GM18868 (cell line): Measurements from ENCODE around the gene CDK6.
A peak's percentile ranks its signal among the peaks of the same experiment; 100 is the strongest.

ENCODE experiments used
- ATAC-seq: cut with Tn5 transposase; IDR thresholded peaks from one replicate; pipeline ENCODE4 v1.9.1; 2021; ENCODE audit warnings: mild to moderate bottlenecking, moderate library complexity; ENCODE audit not compliant: unreplicated experiment

Gene CDK6

DNA sequence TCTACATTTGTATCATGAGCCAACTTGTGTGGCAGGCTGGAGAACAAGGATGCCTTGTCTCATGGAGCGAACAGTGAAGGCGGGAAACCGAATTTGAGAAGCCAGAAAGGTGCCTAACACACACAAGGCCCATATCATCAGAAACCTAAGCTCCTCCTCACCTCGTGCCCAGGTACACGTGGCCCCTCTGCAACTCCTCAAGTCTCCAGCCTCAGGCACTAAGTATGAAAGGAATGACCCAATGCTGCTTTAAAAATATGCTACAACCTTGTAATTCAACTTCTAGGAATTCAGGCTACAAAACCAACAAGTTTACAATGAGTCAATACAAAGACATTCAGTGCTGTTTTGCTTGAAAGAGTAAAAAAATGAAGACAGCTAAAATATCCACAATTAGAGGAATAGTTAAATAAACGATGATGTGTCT is 95.7 kb downstream of the CDK6 start:
- no peak for ATAC-seq

DNA sequence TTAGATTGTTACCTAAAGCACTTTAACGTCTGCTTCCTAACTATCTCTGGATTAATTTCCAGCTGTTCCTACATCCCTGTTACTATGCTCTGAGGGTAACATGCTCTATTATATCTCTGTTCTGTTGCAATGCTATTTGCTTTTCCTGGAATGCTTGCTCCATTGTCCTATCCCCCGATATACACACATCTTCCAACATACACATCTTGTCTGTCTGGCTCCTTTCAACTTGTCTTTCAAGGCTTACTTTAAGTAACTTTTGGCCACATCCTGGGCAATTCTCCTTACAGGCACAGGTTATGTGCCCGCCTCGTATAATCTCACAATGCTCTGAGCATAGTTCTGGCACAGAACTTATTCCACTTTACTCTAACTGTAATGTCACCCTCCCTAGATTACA is 96.2 kb downstream of the CDK6 start:
- no peak for ATAC-seq

DNA sequence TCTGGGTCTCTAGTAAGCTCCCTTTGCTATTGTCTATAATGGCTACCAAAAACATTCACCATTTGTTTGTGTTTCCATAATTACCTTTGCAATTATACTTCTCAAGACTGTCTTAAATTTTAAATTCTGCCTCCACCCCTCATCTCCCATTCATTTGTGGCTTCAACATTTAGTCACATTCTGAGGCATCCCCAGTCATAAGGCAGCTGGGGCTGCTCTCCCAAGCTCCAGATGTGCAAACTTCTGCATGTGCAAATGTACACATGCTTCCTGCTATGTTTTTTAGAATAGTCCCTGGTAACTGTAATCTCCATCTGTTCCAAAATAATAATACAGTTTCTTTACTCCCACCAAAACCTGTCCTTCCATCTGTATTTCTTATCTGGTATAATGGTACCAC is 97.3 kb downstream of the CDK6 start:
- ATAC-seq, result no peak

DNA sequence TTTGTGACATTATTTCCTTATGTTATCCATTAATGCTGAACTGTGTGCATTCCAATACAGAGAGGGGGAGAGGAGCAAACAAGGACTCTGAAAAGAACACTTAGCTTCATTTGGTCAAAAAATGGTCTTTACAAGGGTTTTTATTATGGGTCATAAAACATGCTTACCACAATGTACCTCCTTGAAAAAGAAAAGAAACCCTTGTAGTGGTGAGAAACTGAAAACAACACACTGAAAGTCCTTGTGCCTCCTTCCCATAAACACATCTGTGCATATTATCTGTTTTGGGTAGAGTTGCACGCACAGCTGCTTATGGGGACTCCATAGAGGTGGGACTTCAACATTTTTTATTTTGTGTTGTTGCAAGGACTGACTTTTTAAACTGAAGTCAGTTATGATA is 98.7 kb downstream of the CDK6 start:
- peak; percentile 95 for ATAC-seq

DNA sequence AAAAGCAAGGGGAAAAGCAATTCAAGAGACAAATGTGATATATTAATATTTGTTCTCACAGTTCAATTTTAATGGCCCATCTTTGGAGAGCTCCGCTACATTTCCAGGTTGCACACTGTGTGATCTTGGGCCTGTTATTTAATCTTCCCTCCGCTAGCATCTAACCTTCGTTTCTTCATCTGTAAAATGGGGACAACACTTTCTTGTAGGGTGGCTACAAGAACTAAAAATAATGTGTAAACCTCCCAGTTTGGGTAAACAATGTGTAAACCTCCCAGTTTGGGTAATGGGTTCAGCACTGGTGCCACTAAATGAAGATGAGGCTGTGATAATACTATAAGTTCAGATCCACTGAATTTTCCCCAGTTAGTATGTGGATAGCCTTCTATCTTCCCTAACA is 99.5 kb downstream of the CDK6 start:
- no peak for ATAC-seq

DNA sequence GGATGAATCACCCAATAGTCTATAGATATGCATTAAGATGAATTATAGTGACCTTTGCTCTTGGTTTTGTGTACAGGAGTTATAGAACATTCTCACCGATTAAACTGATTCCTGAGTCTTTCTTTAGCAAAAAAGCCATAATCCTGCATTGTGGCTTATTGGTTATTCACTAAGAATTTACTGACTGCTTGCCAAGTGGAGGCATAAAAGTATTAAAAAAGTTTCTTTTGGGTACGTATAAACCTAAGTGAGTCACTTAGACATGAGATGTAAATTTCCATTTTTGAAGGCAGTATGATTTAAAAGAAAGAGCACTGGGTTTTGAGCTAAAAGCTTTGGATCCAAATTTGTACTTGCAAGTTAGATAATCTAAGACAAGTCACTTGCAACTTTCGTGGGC is 100.7 kb downstream of the CDK6 start:
- ATAC-seq, result no peak

DNA sequence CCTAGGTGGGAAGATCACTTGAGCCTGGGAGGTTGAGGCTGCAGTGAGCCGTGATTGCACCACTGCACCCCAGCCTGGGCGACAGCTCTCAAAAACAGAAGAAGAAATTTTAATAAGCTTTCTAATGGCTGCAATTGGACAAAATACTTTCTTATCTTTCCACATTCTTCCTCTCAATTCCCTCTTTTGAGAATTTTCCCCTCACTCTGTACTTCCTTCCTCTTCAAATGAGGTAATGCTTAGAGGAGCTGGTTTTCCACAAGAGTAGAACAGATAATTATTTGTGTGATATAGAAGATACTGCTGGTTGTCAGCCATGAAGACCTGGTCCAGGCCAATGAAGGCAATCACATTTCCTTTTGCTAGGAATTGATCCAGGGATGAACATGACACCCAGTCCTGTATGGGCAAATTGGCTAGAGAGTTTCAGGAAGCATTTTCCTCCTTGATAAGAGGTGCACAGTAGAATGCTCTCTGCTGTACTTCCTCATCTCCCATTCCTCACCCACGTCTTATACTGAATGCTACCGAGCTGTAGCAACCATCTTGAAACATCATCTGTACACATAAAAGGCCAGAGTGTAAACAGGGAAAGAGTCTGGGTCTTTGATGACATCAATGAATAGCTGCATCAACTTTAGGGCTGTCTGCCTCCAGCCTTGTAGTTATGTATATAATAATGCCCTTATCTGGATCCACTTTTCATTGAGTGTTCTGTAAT is 103.9 kb downstream of the CDK6 start:
- ATAC-seq, result peak; percentile 12

DNA sequence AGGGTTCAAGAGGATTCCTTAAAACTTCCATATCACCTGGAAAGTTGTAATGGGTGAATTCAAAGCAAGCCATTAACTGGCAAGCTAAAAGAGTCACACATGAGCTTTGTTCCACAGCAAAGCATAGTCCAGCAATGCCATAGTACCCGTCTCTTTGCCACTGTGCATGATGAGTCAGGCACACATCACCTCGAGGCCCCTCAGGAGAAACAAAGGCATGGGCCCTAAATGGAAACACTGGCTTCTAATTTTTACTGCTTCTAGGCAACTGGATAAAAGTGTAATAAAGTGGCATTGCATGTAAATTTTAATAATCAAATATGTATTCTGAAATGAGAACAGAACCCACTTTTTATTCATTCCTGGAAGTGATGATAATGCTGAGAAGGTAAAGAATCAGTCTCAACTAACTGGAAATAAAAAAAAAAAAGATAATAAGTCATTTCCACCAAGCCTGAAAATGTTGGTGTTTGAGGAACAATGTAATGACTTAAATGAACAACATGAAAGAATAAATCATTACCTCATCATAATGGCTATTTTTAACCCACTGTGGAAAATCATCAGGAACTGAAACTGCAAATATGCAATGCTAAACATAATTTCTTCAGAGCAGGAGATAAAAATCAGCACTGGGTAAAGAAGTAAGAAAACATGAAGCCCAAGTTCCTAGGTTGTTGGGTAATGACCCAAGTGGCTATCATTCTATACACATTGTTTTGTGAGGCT is 104.9 kb downstream of the CDK6 start:
- ATAC-seq, result peak; percentile 66

DNA sequence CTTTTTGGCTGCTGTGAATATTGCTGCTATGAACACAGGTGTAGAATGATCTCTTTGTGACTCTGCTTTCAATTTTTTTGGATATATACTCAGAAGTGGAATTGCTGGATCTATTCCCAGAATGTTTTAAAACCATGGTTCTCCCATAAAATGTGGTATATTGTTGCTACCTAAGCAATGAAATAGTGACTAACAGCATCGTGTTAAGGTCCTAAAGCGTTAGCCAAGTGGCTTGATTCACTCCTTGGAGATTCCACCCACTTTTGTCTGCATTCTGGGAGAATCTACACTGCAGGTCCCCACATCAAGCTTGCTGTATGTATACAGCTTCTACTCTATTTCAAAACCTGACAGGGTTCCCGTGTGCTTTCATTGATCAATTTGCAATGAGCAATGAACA is 105.6 kb downstream of the CDK6 start:
- ATAC-seq, result no peak

DNA sequence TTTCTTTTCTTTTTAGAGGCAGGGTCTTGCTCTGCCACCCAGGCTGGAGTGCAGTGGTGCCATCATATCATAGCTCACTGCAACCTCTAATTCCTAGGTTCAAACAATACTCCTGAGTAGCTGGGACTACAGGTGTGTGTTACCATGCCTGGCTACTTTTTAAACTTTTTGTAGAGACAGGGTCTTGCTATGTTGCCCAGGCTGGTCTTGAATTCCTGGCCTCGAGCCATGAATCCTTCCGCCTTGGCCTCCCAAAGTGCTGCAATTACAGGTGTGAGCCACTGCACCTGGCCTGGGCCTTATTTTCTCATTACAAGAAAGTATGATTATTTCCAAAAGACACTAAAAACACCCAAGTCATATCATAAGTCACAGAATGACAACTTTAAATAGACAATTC is 106.6 kb downstream of the CDK6 start:
- ATAC-seq, result no peak

DNA sequence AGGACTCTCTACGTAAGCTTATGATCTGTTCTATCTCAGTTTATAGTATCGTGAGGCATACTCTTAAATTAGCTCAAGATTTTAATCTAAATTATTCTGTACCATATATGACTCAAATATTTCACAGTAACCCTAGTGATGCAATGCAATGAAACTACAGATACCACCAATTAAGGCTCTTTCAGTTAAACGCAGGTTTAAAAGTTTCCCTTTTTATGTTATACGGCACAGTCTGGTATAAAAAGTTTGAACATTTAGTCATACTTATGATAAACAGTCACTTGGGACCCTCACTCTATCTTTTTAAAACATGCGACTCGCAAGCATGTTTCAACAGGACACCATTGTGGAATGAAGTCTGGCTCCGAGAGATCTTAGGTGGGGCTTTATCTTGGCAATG is 107.2 kb downstream of the CDK6 start:
- no peak for ATAC-seq

DNA sequence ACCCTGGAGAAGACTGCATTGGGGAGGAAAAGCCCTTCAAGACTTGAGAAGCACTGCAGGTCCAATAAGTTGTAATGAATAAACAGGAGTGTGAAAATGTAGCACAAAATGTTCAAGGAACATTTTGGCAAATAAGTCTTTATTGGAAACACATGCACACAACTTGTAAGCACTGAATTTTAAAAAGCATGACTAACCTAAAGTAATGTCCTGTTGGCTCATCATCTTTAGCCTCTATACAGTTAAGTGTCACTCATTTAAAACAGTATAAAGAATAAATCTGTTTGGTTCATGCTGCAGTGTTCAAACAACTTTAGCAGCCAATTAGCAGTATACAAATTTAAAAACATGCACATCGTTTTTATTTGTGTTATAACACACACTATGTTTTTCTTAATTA is 108.6 kb downstream of the CDK6 start:
- no peak for ATAC-seq

DNA sequence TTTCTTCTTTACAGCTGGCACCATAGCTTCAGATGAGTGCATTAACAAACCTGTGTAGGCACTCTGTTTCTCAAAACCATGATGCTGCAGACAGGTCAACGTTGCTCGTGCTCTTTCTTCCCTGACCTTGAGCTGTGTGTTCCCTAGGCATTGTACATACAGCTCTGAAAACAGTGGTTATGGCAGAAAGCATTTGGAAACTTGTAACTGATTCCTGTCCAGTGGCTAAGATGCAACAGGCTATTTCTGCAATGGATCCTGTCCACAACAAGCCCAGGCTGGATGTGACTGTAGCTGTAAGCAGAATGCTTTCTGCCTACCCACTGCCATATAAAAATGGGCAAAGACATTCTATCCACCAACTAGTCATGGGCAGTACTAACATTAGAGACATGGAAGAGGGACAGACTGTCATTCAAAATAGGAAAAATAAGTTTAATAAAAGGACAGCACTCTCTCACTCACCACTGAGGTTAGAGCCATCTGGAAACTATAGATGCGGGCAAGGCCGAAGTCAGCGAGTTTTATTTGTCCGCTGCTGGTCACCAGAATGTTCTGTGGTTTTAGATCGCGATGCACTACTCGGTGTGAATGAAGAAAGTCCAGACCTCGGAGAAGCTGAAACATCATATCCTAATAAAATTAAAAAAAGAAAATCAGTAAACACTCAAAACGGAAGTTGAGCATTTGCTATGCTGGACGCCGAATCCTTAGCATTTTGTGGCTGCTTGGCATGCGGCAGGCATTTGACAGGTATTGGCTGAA is 111.0 kb downstream of the CDK6 start:
- ATAC-seq, result no peak

DNA sequence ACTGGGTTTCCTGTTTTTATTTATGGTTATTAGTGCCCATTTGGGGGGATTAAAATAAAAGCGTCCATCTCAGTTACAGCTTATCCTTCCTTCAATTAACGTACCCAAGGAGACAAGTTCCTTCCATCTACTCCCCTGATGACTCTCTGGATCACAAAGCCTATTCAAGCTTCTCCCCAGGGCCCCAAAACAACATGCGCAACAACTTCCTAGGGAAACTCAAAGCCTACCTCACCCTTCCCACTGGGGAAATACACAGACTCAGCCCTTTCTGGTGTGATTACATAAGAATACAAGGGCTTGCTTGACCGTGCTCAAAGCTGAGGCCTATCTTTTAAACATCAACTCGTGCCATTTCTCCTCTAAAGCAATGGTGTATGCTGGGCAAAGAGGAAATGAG is 112.4 kb downstream of the CDK6 start:
- ATAC-seq, result no peak

DNA sequence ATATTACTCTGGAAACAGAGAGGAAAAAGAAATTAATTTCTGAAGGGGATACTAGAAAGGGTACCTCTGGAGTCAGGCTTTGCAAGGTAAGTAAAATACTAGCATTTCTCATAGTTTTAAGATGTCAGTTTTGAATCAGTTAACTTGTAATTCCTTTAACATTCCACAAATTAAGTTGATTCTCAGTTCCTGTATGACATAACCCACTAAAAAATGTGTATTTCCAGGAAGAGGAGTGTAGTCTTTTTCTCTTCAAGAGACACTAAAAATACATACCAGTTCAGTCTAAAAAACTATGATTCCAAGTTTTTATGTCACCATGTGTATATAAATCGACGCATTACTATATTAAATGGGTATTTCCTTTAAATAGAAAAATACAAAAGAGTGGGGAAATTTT is 113.2 kb downstream of the CDK6 start:
- no peak for ATAC-seq

DNA sequence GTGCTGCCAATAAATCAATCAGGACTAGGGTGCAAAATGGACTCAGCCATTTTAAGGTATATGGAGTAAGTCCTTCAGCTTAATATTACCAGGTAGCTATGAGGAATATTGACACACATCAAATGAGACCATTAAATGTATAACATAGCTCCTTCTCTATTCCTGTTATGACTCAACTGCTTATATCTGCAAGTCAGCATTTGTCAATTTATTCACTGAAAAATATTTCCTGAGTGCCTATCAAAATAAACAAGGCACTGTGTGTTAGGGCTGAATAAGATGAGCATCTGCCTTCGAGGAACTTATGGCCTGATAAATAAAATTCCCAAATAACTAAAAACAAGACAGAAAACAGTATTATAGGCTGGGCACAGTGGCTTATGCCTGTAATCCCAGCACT is 113.8 kb downstream of the CDK6 start:
- ATAC-seq, result no peak

DNA sequence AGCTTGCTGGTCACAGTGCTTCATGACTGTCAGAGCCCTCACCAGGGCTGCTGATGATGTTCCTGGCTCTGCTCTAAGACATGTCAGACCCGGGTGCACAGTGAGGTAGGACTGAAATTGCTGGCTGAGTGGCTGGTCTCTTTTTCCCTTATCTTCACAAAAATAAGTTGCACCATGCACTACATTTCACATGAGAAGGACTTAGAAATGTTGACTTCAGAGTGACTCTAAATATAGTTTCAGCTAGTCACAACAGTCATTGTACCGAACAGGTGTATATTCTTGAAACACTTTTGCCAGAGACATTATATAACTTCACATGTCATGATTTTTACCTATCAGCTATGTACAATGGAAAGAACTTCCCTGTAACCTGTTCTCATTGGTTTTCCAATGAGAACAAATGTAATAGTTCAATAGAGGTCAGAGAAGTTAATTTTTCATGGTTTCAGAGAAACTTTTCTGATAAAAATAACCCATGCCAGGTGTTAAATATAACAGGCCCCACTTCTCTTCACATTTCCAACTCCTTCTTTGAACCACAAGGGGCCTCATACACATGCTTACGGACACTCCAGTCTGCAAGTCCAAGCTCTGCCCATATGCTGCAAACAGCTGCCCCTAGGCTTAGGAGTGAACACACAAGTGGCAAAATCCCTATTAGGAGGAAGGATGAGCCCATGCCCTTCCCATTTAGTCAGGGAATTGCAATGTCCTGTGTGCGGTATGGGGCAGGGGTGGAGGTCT is 115.6 kb downstream of the CDK6 start:
- ATAC-seq, result peak; percentile 71

DNA sequence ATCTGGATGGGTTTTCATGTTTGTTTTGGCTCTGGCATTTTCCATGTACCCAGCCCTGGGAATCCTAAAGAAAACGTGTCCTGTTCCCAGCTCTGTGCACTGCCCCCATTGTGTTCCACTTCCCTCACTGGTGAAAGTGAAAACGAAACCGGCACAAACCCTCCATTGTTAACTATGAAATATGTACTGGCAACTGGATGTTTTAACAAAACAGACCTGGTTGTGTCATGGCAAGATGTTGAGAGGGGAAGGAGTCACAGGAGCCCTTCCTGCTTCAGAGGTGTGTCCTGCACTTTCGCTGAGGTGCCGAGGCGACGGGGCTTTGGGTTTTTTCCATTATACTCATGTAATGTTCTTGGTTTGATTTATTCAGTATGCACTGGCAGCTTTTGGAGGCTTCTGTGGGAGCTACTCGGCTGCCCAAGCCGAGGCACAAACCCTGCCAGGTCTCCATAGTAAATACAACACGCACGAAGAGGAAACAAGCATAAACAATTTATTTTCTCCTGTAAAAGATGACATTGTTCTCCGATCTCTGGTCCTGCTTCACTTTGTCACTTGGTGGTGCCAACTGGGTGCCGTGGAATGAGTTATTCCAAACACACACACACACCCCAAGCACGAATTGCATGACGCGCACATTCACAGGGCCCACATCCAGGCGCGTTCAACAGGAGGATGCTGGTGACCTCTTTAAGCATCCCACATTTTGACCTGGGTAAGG is 118.2 kb downstream of the CDK6 start:
- ATAC-seq, result no peak

DNA sequence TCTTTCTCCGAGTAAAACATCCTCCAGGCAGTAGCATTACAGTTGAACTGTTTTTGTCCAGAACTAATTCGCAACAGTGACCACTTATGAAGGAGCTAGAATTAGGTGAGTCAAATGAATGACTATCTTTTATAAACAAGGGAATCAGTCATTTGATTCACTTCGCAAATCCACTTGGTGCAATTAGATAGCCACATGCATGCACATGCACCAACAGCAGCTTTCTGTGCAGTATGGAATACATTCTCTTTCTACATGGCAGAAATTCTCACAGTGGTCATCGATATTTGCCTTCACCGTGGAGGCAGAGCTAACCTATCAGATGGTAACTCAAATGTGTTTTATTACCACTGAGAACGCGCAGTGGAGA is 118.8 kb downstream of the CDK6 start:
- ATAC-seq, result no peak

DNA sequence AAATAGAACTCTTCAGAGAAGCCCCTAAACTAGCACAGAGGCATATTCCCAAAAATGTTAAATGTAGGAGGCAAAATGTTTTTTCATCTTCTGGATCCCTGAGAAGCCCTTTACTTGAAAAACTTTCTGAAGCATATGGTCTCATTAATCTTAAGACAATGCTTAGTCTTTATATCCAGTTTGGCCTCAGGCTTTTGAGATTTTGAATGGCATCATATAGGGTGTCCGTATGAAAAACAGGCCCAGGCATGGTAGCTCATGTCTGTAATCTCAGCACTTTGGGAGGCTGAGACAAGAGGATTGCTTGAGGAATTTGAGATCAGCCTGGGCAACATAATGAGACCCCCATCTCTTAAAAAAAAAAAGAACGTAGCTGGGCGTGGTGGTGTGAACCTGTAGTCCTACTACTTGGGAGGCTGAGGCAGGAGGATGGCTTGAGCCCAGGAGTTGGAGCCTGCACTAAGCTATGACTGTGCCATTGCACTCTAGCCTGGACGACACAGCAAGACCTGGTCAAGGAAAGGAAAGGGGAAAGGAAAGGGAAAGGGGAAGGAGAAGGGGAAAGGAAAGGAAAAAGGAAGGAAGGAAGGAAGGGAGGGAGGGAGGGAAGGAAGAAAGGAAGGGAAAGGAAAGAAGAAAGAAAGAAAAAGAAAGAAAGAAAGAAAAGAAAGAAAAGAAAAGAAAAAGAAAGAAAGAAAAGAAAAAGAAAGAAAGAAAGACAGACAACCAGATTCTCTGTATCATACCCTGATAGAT is 119.4 kb downstream of the CDK6 start:
- no peak for ATAC-seq
